Measurements from ENCODE around the gene BMPR1A. TPM values are rescaled to one million over a fixed set of nuclear protein-coding genes. Genes with fewer than 3 reads are reported as not detected.
A peak's percentile ranks its signal among the peaks of the same experiment; 100 is the strongest.

The BMPR1A gene
- total RNA-seq, 1 experiment from 2014 or later = 94.3 TPM

GRCh38 chr10:86709396-86710185, 46.8 kb upstream of the BMPR1A start:
- ATAC-seq (no peak), DNase-seq (ENCODE audit: low read depth, low spot score) (no peak)
- H3K27me3 ChIP-seq (ENCODE audit: control insufficient read depth, insufficient read depth, low read length) = no peaks in the 10 kb centered on the region
- in situ Hi-C loops (cut with HindIII; ENCODE audit: low pct_unique_long_range_greater_than_20kb, low sequenced_read_pairs) (no loop called here), intact Hi-C loops (cut with micrococcal nuclease; ENCODE audit: unreplicated experiment) (loop anchor here (2.0 kb wide), 1 partner anchor 189 kb away; no protein-coding TSS in a partner anchor)
- no peaks in the 10 kb centered on the region for H3K9me3 ChIP-seq (ENCODE audit: control insufficient read depth, insufficient read depth, low read depth, low read length)
- H3K27ac ChIP-seq (ENCODE audit: low read length) = peak overlapping the region; percentile 18; the same call in 1 of the 2 replicates
- H3K4me1 ChIP-seq (ENCODE audit: control insufficient read depth, insufficient read depth, low read length) = peaks cover 18% of the 10 kb centered on the region
- ChIA-PET POLR2A (interaction anchor here (0.7 kb wide), 1 partner anchor 252 kb away, joined by 4 read pairs; no protein-coding TSS in a partner anchor), CTCF (no interaction called here)
- no peak for TF ChIP-seq SIN3A (IDR thresholded peaks at IDR 0.05; ENCODE audit: borderline replicate concordance, insufficient read depth, low read depth, low read length)
- TF ChIP-seq POLR2AphosphoS5 (IDR thresholded peaks at IDR 0.05; ENCODE audit: low read depth, low read length) = no peak
- TF ChIP-seq REST (IDR thresholded peaks at IDR 0.05; ENCODE audit: insufficient read depth in 1 of 2, low read depth in 2 of 2, low read length in 1 of 2) = no peak
- no peak for TF ChIP-seq CTCF (IDR thresholded peaks at IDR 0.05)
- TF ChIP-seq TCF7L2 (IDR thresholded peaks at IDR 0.05; ENCODE audit: low read depth, low read length) = no peak
- no peaks in the 10 kb centered on the region for H3K36me3 ChIP-seq (ENCODE audit: control insufficient read depth, insufficient read depth, low read length)
- H3K4me3 ChIP-seq (ENCODE audit: low read depth in 2 of 2, low read length in 2 of 2) = no peak overlapping the region
- no TSS peak for BruUV-seq (replicated peaks)

- Histone ChIP-seq H3K27ac (ENCODE audit: low read length) (peak overlapping the region; percentile 99), H3K27me3 (ENCODE audit: control insufficient read depth, insufficient read depth, low read length) (no peaks in the 10 kb centered on the region), H3K4me1 (ENCODE audit: control insufficient read depth, insufficient read depth, low read length) (peaks cover 18% of the 10 kb centered on the region), H3K36me3 (ENCODE audit: control insufficient read depth, insufficient read depth, low read length) (no peaks in the 10 kb centered on the region), H3K4me3 (ENCODE audit: low read depth in 2 of 2, low read length in 2 of 2) (peak overlapping the region; percentile 59 to 69), H3K9me3 (ENCODE audit: control insufficient read depth, insufficient read depth, low read depth, low read length) (no peaks in the 10 kb centered on the region)
- CTCF ChIA-PET = no interaction called here
- peak; percentile 94 for ATAC-seq
- POLR2A ChIA-PET = no interaction called here
- in situ Hi-C loops (cut with HindIII; ENCODE audit: low pct_unique_long_range_greater_than_20kb, low sequenced_read_pairs) = no loop called here
- no TSS peak for BruUV-seq (replicated peaks)
- TF ChIP-seq REST (IDR thresholded peaks at IDR 0.05; ENCODE audit: insufficient read depth in 1 of 2, low read depth in 2 of 2, low read length in 1 of 2) (peak in 1 of 2 experiments; percentile 20; a peak in 1 of 4 replicates), CTCF (IDR thresholded peaks at IDR 0.05) (peak; percentile 98), POLR2AphosphoS5 (IDR thresholded peaks at IDR 0.05; ENCODE audit: low read depth, low read length) (peak; percentile 89), TCF7L2 (IDR thresholded peaks at IDR 0.05; ENCODE audit: low read depth, low read length) (no peak; the same call in none of the 2 replicates), SIN3A (IDR thresholded peaks at IDR 0.05; ENCODE audit: borderline replicate concordance, insufficient read depth, low read depth, low read length) (peak; percentile 63; the same call in 1 of the 2 replicates)
- intact Hi-C loops (cut with micrococcal nuclease; ENCODE audit: unreplicated experiment) = loop anchor here (2.0 kb wide), 1 partner anchor 188 kb away; no protein-coding TSS in a partner anchor
- no peak for DNase-seq (ENCODE audit: low read depth, low spot score)
Observed at GRCh38 chr10:86710987-86711512, 45.4 kb upstream of the BMPR1A start.

Measured in Panc1 (cell line).